Brain pericyte (primary cell): ENCODE data around the gene BET1L.

Experiments
- DNase-seq: peaks from one replicate; pipeline ENCODE4 v3.0.0-alpha.2; 2012; ENCODE audit warnings: low read depth, low spot score

Gene BET1L

DNA sequence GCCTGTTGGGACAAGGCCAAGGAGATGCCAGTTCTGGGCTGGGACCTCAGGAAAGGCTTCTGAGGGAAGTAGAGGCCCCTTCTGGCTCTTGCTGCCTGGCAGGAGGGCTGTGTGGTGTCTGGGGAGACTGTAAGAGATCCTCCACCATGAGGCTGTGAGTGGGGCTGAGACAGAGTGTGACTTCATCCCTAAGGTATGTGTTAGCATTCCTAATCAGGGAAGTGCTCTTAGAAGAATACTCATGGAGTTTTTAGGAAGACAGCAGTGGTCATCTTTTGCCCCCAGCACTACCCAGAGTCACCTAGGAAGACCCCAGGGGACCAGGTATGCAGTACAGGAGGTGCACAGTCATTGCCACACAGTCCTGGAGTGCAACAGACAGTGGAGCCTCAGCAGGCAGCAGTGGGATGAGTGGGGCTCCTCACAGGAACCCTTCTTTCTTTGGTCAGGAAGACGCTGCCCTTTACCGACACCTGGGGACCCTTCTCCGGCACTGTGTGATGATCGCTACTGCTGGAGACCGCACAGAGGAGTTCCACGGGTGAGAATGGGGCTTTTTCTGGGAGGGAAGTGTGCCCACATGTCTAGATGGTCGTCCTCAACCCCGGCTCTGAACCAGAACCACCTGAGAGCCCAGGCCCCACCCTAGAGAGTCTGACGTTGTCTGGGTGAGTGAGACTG is 3.1 kb upstream of the BET1L start:
- DNase-seq: no peak

DNA sequence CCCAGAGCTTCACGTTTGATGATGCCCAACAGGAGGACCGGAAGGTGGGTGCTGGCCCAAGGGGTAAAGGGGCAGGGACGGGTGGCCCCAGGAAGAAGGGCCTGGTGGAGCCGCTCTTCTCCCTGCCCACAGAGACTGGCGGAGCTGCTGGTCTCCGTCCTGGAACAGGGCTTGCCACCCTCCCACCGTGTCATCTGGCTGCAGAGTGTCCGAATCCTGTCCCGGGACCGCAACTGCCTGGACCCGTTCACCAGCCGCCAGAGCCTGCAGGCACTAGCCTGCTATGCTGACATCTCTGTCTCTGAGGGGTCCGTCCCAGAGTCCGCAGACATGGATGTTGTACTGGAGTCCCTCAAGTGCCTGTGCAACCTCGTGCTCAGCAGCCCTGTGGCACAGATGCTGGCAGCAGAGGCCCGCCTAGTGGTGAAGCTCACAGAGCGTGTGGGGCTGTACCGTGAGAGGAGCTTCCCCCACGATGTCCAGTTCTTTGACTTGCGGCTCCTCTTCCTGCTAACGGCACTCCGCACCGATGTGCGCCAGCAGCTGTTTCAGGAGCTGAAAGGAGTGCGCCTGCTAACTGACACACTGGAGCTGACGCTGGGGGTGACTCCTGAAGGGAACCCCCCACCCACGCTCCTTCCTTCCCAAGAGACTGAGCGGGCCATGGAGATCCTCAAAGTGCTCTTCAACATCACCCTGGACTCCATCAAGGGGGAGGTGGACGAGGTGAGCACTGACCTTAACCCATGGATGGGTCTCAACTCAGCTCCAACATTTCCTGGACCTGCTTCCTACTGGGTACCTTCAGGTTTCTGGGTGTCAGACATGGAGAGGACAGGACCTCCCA is 2.3 kb upstream of the BET1L start:
- DNase-seq: no peak

GRCh38 chr11:208917-209260 is 1.7 kb upstream of the BET1L start:
- DNase-seq: no peak

GRCh38 chr11:208181-208916 is 1.1 kb upstream of the BET1L start:
- no peak for DNase-seq

- no peak for DNase-seq
Observed at GRCh38 chr11:207863-208180, 623 bp upstream of the BET1L start.

GRCh38 chr11:206526-207207 is 532 bp downstream of the BET1L start:
- no peak for DNase-seq

DNA sequence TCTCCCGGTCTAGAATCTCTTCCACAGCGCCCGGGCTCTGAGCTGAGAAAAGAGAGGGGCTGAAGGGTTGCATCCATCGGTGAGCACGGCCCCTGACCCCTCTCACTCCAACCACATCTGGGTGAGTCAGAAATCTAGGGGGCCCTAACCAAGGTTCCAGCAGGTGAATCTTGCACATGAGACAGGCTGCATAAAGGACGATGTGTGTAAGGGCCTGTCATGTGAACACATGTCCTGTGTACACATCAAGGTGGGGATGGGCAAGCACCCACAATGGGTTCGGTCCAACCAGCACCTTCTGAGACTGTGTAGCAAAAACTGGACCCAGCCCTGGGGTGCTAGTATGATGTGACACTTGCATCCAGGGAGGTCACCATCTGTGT is 1.2 kb downstream of the BET1L start:
- DNase-seq: no peak

DNA sequence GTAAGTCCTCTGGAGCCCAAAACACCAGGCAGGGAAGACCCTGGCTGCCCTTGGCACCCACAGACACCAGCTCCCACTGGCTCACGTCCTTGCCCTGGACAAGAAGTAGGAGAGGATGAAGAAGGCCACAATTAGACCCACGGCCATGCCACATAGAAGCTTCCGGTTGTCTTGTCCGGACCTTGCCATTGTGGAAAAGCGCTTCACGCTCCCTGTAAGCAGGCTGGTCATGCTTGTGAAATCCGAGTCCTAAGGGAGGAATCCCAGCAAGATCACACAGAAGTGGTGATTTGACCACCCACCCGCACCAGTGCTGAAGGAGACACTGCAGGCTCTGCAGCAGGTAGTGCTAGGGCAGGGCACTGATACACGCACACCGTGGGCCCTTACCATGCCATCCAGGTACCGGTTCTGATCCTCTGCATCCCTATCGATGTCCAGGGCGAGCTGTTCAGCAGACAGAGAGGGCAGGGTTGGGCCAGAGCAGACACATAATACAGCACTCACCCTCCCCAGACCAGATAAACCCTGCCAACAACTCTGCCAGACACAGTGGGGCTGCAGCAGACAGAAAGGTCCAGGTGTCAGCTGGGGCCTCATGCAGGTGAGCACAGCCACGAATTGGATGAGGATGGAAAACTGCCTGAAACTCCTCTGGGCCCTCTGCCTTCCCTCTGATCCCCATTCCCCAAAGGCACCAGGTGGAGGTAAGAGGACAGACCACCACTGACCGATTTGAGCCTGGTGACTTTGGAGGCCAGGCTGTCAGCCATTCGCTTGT is 1.8 kb downstream of the BET1L start:
- DNase-seq: no peak

DNA sequence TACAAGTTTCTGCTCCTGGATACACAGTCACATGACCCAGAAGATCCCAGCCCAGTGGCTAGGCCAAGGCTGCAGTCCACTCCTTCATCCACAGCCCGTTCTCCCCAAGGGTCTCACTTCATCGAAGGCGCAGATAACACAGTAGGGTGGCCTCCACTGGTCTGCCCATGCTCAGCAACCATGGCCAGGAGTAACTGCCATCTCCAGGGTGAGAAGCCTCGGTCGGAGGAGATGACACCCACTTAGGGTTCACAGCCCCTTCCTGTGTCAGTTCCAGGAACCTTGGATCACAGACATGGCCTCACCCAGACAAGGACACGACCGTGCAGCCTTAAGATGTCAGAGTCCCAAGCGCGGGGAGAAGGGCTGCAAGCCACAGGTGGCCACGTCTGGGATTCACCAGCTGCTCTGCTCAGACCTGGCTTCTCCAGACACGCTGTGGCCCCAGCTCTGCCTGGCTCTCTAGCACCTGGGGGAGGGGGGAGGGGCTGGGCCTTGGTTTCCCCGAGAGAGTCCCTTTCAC is 2.6 kb downstream of the BET1L start:
- no peak for DNase-seq

GRCh38 chr11:203945-204586 is 3.1 kb downstream of the BET1L start:
- no peak for DNase-seq

DNA sequence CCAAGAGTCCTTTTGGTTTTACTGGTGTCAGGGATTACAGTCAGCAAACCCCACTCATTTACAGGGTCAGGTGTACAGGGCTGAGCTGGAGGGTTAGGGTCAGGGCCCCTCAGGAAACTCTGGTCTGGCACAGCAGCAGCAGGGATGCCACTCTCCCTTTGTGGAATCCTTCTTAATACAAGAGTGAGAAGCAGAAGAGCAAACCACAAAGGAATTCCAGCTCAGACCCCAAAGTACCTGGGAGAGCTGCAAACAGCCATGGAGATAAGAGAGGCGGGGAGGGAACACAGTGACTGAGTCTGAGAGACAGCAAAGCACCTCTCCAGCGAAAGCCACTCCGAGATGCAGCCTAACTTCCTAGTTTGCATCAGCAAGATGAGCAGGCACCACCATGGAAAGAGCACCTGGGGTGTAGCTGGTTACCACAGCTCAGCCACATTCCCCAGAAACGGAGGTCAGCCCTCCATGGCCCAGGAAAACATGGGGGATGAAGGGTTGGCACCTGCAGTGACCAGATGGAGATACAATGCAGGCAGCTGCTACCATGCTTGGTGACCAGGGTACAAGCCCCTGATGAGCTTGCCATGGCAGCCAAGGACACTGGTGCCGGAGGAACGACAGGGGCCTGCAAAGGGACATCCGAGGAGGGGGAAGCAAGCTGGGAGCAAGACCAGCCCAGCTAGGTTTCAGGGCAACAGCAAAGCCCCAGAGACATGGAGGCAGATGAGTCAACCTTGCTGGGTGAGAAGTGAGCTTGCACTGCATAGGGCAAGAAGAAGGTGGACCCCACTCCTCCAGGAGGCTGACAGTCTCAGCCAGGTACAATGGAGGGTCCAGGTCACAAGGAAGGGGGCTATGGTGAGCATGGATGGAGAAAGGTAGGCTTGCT is 3.9 kb downstream of the BET1L start:
- DNase-seq: no peak

GRCh38 chr11:202490-202889 is 4.7 kb downstream of the BET1L start:
- no peak for DNase-seq

- no peak for DNase-seq
Observed at GRCh38 chr11:201966-202365, 5.2 kb downstream of the BET1L start.

DNA sequence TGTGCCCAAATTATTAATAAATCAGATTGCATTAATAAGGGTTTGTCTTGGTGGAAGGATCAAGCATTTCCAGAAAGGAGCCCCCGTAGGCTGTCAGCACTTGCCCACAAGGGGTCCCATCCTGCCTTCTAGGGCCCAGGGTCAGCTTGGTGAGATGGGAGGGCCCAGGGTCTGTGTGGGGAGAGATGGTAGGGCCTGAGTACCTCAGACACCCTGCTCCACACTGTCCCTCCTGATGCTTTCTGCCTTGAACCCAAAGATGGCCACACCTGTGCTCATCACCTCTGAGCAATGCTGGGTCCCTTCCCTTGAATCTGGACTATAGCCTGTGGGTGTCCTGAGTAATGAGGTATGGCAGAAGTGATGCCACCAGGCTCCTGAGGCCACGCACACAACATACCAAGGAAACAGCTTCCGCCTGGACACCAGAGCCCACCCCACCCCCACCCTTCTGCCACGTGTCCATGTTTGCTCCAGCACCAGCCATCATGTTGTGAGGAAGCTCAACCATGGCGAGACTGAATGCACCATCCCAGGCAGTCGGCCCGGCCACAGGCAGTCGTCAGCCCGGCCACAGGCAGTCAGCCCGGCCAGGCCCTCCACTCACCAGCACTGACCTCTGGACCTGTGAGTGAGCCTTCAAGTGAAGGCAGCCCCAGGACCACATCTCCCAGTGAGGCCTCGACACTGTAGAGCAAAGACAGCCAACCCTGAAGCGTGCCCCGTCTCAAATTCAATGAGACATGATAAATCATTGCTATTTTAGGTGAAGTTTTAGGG is 6.8 kb downstream of the BET1L start:
- no peak for DNase-seq

DNA sequence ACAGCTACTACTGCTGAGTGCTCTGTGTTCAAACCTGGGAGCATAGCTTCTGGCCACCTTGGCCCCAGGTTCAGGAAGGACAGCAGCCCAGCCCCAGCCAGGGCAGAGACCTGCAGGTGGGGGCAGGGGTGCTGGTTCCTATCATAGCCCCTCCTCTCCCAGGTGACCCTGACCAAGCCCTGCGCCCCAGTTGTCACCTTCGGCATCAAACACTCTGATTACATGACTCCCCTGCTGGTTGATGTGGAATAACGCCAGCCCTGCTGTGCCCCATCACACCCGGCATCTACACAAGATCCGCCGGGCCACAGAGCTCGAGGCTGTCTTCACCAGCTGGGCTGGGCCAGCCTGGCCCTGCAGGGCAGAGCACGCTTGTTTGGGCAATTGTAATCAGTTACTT is 7.4 kb downstream of the BET1L start:
- DNase-seq: no peak

GRCh38 chr11:199004-199581 is 8.1 kb downstream of the BET1L start:
- no peak for DNase-seq

DNA sequence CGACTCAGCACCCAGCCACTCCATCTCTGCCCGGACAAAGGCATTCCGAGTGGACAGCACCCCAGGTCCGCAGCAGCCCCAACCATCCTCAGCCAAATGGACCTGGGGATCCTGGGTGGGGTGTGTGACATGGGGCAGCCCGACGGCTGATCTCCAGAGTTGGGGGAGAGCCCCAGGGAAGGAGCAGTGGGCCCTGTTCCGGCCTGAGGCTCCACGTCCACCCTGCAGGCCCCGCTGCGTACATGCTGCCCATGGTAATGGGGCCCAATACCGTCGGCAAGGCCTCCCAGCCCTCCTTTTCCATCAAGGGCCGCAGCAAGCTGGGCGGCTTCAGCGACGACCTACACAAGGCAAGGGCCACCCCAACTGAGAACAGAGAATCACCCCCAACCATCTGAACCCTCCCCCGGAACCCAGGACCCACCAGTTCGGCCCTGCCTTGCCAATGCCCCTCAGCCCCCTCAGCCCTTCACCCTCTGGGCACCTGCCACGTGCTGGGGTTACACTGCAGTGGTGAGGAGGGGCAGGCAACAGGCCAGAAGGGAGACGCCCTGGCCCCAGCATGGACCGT is 8.9 kb downstream of the BET1L start:
- DNase-seq: no peak

DNA sequence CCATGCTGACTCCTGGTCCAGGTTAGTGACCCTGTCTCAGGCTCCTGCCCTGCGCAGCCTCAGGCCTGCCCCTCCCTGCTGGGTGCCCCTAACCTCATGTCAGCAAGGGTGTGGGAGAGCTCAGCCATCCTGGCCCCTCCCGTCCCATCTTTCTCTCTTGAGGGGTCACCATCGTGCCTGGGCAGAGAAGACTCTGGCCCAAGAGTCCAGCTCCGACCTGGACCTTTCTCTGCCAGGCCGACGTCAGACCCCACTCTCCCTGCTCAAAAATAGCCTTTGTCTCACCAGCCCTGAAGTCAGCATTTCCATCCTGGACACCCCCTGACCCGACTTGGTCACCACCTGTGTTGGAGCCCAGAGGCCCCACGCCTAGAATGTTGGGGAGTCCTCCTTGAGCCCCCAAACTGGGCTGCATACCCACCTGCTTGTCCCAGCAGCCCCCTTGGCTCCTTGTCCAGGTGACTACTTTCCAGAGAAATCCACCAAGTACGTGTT is 9.4 kb downstream of the BET1L start:
- no peak for DNase-seq
